ENCODE data around the gene KAZN. TPM values are rescaled to one million over a fixed set of nuclear protein-coding genes. Genes with fewer than 3 reads are reported as not detected.
A peak's percentile ranks its signal among the peaks of the same experiment; 100 is the strongest.

The KAZN gene
- total and polyA plus RNA-seq, 12 donors = 1.1 to 6.5 (median 1.9) TPM

GRCh38 chr1:14877224-14877623 lies 278.7 kb downstream of the KAZN start:
- 96 to 98% methylated on average over 3 of the region's 3 CpGs for WGBS, 2 donors
- TF ChIP-seq, protein P1, sequence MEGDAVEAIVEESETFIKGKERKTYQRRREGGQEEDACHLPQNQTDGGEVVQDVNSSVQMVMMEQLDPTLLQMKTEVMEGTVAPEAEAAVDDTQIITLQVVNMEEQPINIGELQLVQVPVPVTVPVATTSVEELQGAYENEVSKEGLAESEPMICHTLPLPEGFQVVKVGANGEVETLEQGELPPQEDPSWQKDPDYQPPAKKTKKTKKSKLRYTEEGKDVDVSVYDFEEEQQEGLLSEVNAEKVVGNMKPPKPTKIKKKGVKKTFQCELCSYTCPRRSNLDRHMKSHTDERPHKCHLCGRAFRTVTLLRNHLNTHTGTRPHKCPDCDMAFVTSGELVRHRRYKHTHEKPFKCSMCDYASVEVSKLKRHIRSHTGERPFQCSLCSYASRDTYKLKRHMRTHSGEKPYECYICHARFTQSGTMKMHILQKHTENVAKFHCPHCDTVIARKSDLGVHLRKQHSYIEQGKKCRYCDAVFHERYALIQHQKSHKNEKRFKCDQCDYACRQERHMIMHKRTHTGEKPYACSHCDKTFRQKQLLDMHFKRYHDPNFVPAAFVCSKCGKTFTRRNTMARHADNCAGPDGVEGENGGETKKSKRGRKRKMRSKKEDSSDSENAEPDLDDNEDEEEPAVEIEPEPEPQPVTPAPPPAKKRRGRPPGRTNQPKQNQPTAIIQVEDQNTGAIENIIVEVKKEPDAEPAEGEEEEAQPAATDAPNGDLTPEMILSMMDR (IDR thresholded peaks at IDR 0.05) = no peak
- Histone ChIP-seq H3K27ac (no peak overlapping the region), H3K36me3 (no peaks in the 10 kb centered on the region), H3K4me3 (no peak overlapping the region), H3K27me3 (peaks cover 0 to 53% (median 12%) of the 10 kb centered on the region in 7 donors), H3K4me1 (peaks cover 0 to 3% (median 0%) of the 10 kb centered on the region in 9 donors), H3K9me3 (no peaks in the 10 kb centered on the region)
- ATAC-seq (no peak), DNase-seq (no peak)
- intact Hi-C loops (cut with DNase I) = no loop called here

GRCh38 chr1:14878124-14878523 lies 279.6 kb downstream of the KAZN start:
- H3K9me3 ChIP-seq = no peaks in the 10 kb centered on the region
- no peak overlapping the region for H3K4me3 ChIP-seq
- ATAC-seq (no peak), DNase-seq (no peak)
- no peaks in the 10 kb centered on the region for H3K36me3 ChIP-seq
- intact Hi-C loops (cut with DNase I) = no loop called here
- peaks cover 0 to 3% (median 0%) of the 10 kb centered on the region in 9 donors for H3K4me1 ChIP-seq
- TF ChIP-seq, protein P1 (IDR thresholded peaks at IDR 0.05) = no peak
- H3K27ac ChIP-seq = no peak overlapping the region
- peaks cover 0 to 59% (median 12%) of the 10 kb centered on the region in 7 donors for H3K27me3 ChIP-seq

- no peak for DNase-seq
These were observed 280.5 kb downstream of the KAZN start for GRCh38 chr1:14878951-14879350.

DNA sequence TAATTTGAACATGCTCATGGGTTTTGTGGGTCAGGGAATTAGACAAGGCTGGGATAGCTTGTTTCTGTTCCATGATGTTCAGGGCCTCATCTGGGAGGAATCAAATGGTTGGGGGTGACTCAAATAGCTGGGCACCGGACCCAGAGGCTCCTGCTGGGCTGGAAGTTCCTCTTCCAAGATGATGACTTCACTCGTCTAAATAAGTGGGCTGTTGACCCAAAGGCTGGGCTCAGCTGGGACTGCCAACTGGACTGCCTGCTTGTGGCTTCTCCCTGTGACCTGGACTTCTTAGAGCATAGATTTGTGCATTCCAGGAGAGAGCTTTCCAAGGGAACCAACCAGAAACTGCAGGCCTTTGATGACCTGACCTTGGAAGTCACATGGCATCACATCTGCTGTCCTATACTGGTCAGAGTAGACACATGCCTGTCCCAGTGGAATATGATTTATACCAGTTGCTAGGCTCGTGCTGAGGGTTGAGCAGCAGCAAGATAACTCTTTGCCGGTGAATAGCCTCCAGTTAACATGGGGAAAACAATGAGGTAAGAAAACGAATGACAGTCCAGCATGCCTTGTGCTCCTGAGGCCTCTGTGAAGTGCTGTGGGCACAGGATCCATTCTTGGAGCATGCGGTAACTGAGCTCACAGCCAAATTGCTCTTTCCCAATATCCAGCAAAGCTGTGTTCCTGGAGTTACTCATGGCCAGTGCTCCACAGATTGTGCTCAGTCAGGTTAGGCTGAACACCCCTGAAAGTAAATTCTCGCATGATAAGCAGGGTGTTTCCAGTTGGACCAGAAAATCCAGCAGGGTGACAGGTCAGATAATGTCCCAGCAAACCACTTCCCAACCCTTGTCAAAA lies 282.2 kb downstream of the KAZN start:
- no peak for DNase-seq
- 70 to 75% methylated on average over 7 of the region's 7 CpGs for WGBS, 2 donors
- Histone ChIP-seq H3K4me3 (no peak overlapping the region), H3K36me3 (no peaks in the 10 kb centered on the region), H3K4me1 (peaks cover 0 to 3% (median 0%) of the 10 kb centered on the region in 9 donors), H3K27me3 (peaks cover 0 to 42% (median 8%) of the 10 kb centered on the region in 7 donors), H3K9me3 (no peaks in the 10 kb centered on the region), H3K27ac (no peak overlapping the region)
- ATAC-seq = peak in 1 of 8 donors; percentile 45
- TF ChIP-seq, protein P1 (IDR thresholded peaks at IDR 0.05) = no peak
- intact Hi-C loops (cut with DNase I) = no loop called here

More at GRCh38 chr1:14878951-14879350, 280.5 kb downstream of the KAZN start:
- no peaks in the 10 kb centered on the region for H3K36me3 ChIP-seq
- no peaks in the 10 kb centered on the region for H3K9me3 ChIP-seq
- peaks cover 0 to 55% (median 10%) of the 10 kb centered on the region in 7 donors for H3K27me3 ChIP-seq
- intact Hi-C loops (cut with DNase I) = no loop called here
- no peak for ATAC-seq
- no peak overlapping the region for H3K27ac ChIP-seq
- H3K4me3 ChIP-seq = no peak overlapping the region
- peaks cover 0 to 3% (median 0%) of the 10 kb centered on the region in 9 donors for H3K4me1 ChIP-seq
- TF ChIP-seq, protein P1 (IDR thresholded peaks at IDR 0.05) = no peak
- WGBS, 2 donors = 76 to 81% methylated on average over 6 of the region's 6 CpGs
